OCI-LY7 (cell line): Measurements from ENCODE around the gene TCHHL1. TPM values are rescaled to one million over a fixed set of nuclear protein-coding genes. Genes with fewer than 3 reads are reported as not detected.

Experiments
- BruUV-seq: library from RNA; stranded (reverse); fragments of 400-500 nt; replicated peaks from 2 replicates; lab custom pipeline; 2021; lab: Mats Ljungman, UMichigan
- CTCF ChIA-PET: fragments of 300-600 bp; sonication (Branson Sonifier 250); formaldehyde crosslinking; loops from one replicate; lab custom pipeline; 2022; ENCODE audit warnings: antibody characterized with exemption; ENCODE audit not compliant: unreplicated experiment; lab: Charles Lee
- POLR2A ChIA-PET: fragments of 300-600 bp; sonication (Branson Sonifier 250); formaldehyde crosslinking; loops from one replicate; lab custom pipeline; 2022; ENCODE audit warnings: antibody characterized with exemption; lab: Charles Lee
- DNase-seq: peaks from one replicate; pipeline ENCODE4 v3.0.0-alpha.2; 2015; ENCODE audit warnings: low spot score
- H2AFZ ChIP-seq: fragments of 200-600 bp; sonication (generic), shearing (Covaris generic); 2 replicates; pipeline ENCODE4 v1.6.1; 2014; ENCODE audit warnings: mild to moderate bottlenecking, antibody characterized with exemption, low read length, moderate library complexity
- H3K27ac ChIP-seq: fragments of 200-600 bp; sonication (generic); 2 replicates; pipeline ENCODE4 v1.5.1; 2014; ENCODE audit warnings: mixed run types, low read depth, mild to moderate bottlenecking, moderate library complexity, low read length, inconsistent platforms; ENCODE audit not compliant: poor library complexity, severe bottlenecking
- H3K36me3 ChIP-seq: fragments of 200-600 bp; sonication (generic); 2 replicates; pipeline ENCODE4 v1.6.1; 2014; ENCODE audit warnings: mild to moderate bottlenecking, antibody characterized with exemption, low read length, moderate library complexity, mixed read lengths; ENCODE audit not compliant: insufficient read depth
- H3K4me1 ChIP-seq: fragments of 200-600 bp; sonication (generic); 2 replicates; pipeline ENCODE4 v1.5.1; 2014; ENCODE audit warnings: mild to moderate bottlenecking, low read length; ENCODE audit not compliant: insufficient read depth, poor library complexity, severe bottlenecking
- H3K4me2 ChIP-seq: fragments of 200-600 bp; sonication (generic); 2 replicates; pipeline ENCODE4 v1.6.1; 2014; ENCODE audit warnings: mild to moderate bottlenecking, low read length
- H3K4me3 ChIP-seq: fragments of 200-600 bp; sonication (generic); 2 replicates; pipeline ENCODE4 v1.5.1; 2014; ENCODE audit warnings: mild to moderate bottlenecking, low read depth, low read length; ENCODE audit not compliant: poor library complexity, severe bottlenecking
- H3K79me2 ChIP-seq: fragments of 200-600 bp; sonication (generic); 2 replicates; pipeline ENCODE4 v1.6.1; 2016; ENCODE audit warnings: low read depth, mild to moderate bottlenecking, low read length, moderate library complexity, mixed read lengths; ENCODE audit not compliant: insufficient read depth
- H3K9me2 ChIP-seq: fragments of 200-600 bp; sonication (generic); 2 replicates; pipeline ENCODE4 v1.6.1; 2016; ENCODE audit warnings: mild to moderate bottlenecking, low read length, mixed read lengths; ENCODE audit not compliant: insufficient read depth
- H3K9me3 ChIP-seq: fragments of 200-600 bp; sonication (generic); 2 replicates; pipeline ENCODE4 v1.6.1; 2014; ENCODE audit warnings: mild to moderate bottlenecking, mixed run types, low read length, mixed read lengths
- H4K20me1 ChIP-seq: fragments of 200-600 bp; sonication (generic); 2 replicates; pipeline ENCODE4 v1.6.1; 2014; ENCODE audit warnings: mild to moderate bottlenecking, antibody characterized with exemption, low read length, moderate library complexity, mixed read lengths; ENCODE audit not compliant: insufficient read depth
- EZH2phosphoT487 ChIP-seq: fragments of 200-600 bp; sonication (generic); IDR thresholded peaks from 2 replicates; pipeline ENCODE4 v1.6.1; 2018; ENCODE audit warnings: low read depth, borderline replicate concordance, mild to moderate bottlenecking, mixed run types, antibody characterized with exemption, low read length, moderate library complexity, mixed read lengths
- intact Hi-C: fragments of 100-400 bp; cut with micrococcal nuclease; formaldehyde crosslinking; loops from one replicate; pipeline ENCODE4 v1.10.0; 2022; ENCODE audit not compliant: unreplicated experiment
- total RNA-seq, 2 experiments: library from RNA; depleted of rRNA in 1 of 2; stranded (reverse); fragments of >200 nt in 1 of 2; shearing (Covaris generic) in 1 of 2; gene quantifications; 2 replicates each; pipeline ENCODE4 v1.2.3, GENCODE V29; 2014 to 2022
- TF ChIP-seq, protein P1 (sequence below): fragments of 200-600 bp; sonication (generic); conservative IDR thresholded peaks from 2 replicates; pipeline ENCODE4 v1.5.1; 2014; ENCODE audit warnings: mild to moderate bottlenecking, antibody characterized with exemption, low read length, moderate library complexity, mixed read lengths

TCHHL1 gene
- total RNA-seq, 2 experiments from 2014 or later = not detected

DNA sequence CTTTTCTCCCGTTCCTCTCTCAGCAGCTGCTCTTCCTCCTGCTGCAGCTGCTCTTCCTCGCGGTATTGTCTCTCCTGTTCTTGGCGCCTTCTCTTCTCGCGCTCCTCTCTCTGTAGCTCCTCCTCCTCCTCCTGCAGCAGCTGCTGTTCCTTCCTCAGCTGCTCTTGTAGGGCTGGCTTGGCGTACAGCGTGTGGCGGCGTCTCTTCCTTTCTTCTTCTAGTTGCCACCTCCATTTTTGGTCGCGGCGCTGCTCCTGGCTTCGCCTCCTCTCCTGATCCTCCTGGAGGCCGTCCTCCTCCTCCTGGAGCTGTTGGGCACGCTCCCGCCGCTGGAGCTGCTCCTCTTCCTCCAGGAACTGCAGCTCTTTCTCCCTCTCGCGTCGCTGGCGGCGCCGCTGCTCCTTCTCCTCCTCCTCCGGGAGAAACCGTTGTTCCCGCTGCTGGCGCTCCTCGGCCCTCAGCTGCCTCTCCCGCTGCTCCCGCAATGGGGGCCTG, 21.5 kb upstream of the TCHHL1 start:
- H3K4me2 ChIP-seq = no peak overlapping the region
- no peaks in the 10 kb centered on the region for H3K36me3 ChIP-seq
- no peak overlapping the region for H3K4me3 ChIP-seq
- DNase-seq = no peak
- no peaks in the 10 kb centered on the region for H3K4me1 ChIP-seq
- no peaks in the 10 kb centered on the region for H3K9me2 ChIP-seq
- no peaks in the 10 kb centered on the region for H3K79me2 ChIP-seq
- no peak overlapping the region for H2AFZ ChIP-seq
- intact Hi-C loops = no loop called here
- POLR2A ChIA-PET = interaction anchor here (0.7 kb wide), 1 partner anchor 441 kb away, joined by 5 read pairs; no protein-coding TSS in a partner anchor
- CTCF ChIA-PET = no interaction called here
- H3K9me3 ChIP-seq = no peaks in the 10 kb centered on the region
- no peak overlapping the region for H3K27ac ChIP-seq
- TF ChIP-seq, protein P1, sequence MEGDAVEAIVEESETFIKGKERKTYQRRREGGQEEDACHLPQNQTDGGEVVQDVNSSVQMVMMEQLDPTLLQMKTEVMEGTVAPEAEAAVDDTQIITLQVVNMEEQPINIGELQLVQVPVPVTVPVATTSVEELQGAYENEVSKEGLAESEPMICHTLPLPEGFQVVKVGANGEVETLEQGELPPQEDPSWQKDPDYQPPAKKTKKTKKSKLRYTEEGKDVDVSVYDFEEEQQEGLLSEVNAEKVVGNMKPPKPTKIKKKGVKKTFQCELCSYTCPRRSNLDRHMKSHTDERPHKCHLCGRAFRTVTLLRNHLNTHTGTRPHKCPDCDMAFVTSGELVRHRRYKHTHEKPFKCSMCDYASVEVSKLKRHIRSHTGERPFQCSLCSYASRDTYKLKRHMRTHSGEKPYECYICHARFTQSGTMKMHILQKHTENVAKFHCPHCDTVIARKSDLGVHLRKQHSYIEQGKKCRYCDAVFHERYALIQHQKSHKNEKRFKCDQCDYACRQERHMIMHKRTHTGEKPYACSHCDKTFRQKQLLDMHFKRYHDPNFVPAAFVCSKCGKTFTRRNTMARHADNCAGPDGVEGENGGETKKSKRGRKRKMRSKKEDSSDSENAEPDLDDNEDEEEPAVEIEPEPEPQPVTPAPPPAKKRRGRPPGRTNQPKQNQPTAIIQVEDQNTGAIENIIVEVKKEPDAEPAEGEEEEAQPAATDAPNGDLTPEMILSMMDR = no peak
- no peak for TF ChIP-seq EZH2phosphoT487
- H4K20me1 ChIP-seq = no peaks in the 10 kb centered on the region
- no TSS peak for BruUV-seq

DNA sequence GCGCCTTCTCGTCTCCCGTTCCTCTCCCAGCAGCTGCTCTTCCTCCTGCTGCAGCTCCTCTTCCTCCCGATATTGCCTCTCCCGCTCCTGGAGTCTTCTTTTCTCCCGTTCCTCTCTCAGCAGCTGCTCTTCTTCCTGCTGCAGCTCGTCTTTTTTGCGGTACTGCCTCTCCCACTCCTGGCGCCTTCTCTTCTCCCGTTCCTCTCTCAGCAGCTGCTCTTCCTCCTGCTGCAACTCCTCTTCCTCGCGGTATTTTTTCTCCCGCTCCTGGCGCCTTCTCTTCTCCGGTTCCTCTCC, 21.1 kb upstream of the TCHHL1 start:
- H2AFZ ChIP-seq = no peak overlapping the region
- ChIA-PET CTCF (no interaction called here), POLR2A (no interaction called here)
- no peaks in the 10 kb centered on the region for H3K36me3 ChIP-seq
- H3K4me3 ChIP-seq = no peak overlapping the region
- DNase-seq = no peak
- TF ChIP-seq EZH2phosphoT487 = no peak
- TF ChIP-seq, protein P1 = no peak
- no peak overlapping the region for H3K4me2 ChIP-seq
- H3K27ac ChIP-seq = no peak overlapping the region
- no peaks in the 10 kb centered on the region for H3K9me3 ChIP-seq
- no peaks in the 10 kb centered on the region for H3K9me2 ChIP-seq
- no peaks in the 10 kb centered on the region for H3K4me1 ChIP-seq
- no peaks in the 10 kb centered on the region for H3K79me2 ChIP-seq
- no peaks in the 10 kb centered on the region for H4K20me1 ChIP-seq
- BruUV-seq = no TSS peak
- intact Hi-C loops = no loop called here

DNA sequence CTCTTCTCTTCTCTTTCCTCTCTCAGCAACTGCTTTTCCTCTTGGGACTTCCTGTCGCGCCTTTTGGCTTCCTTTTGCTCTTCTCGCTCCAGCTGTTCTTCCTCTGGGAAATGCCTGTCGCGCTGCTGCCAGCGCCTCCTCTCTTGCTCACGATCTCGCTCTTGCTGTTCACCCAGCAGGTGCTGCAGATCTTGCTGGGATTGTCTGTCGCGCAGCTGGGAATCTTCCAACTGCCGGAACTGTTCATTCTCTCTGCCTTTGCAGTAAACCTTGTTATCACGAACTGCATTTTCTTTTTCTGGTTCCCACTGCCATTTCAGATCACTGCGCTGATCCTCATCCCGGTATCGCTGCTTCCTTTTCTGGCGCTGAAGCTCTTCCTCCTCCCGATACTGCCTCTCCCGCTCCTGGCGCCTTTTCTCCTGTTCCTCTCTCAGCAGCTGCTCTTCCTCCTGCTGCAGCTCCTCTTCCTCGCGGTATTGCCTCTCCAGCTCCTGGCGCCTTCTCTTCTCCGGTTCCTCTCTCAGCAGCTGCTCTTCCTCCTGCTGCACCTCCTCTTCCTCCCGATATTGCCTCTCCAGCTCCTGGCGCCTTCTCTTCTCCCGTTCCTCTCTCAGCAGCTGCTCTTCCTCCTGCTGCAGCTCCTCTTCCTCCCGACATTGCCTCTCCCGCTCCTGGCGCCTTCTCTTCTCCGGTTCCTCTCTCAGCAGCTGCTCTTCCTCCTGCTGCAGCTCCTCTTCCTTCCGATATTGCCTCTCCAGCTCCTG, 20.6 kb upstream of the TCHHL1 start:
- no peak overlapping the region for H3K4me3 ChIP-seq
- H3K79me2 ChIP-seq = no peaks in the 10 kb centered on the region
- no peaks in the 10 kb centered on the region for H4K20me1 ChIP-seq
- no peaks in the 10 kb centered on the region for H3K36me3 ChIP-seq
- intact Hi-C loops = no loop called here
- TF ChIP-seq EZH2phosphoT487 = no peak
- TF ChIP-seq, protein P1 = no peak
- H3K9me3 ChIP-seq = no peaks in the 10 kb centered on the region
- H3K27ac ChIP-seq = no peak overlapping the region
- H3K4me2 ChIP-seq = no peak overlapping the region
- DNase-seq = no peak
- H2AFZ ChIP-seq = no peak overlapping the region
- ChIA-PET POLR2A (no interaction called here), CTCF (no interaction called here)
- no TSS peak for BruUV-seq
- no peaks in the 10 kb centered on the region for H3K4me1 ChIP-seq
- H3K9me2 ChIP-seq = no peaks in the 10 kb centered on the region
